Liver (tissue), 3 donors: ENCODE results near the gene UBE3C.

ENCODE experiments used
- EGR1 ChIP-seq, 2 donors: IDR thresholded peaks; 2 replicates each; pipeline ENCODE4 v1.6.1; 2016 to 2018; ENCODE audit warnings: antibody characterized with exemption in 2 of 2, low read depth in 2 of 2
- FOXA1 ChIP-seq: IDR thresholded peaks from 2 replicates; pipeline ENCODE4 v1.6.1; 2016; ENCODE audit warnings: antibody characterized with exemption
- GABPA ChIP-seq, 2 donors: IDR thresholded peaks in 1 of 2; conservative IDR thresholded peaks in 1 of 2; 2 replicates each; pipeline ENCODE4 v1.6.1; 2016; ENCODE audit warnings: antibody characterized with exemption in 2 of 2, mild to moderate bottlenecking in 1 of 2, moderate library complexity in 1 of 2
- JUND ChIP-seq, 2 donors: IDR thresholded peaks; 2 replicates each; pipeline ENCODE4 v1.6.1; 2016; ENCODE audit warnings: antibody characterized with exemption in 2 of 2
- MAX ChIP-seq: IDR thresholded peaks from 2 replicates; pipeline ENCODE4 v1.6.1; 2016; ENCODE audit warnings: antibody characterized with exemption
- NR2F2 ChIP-seq: IDR thresholded peaks from 2 replicates; pipeline ENCODE4 v1.6.1; 2016; ENCODE audit warnings: antibody characterized with exemption
- RAD21 ChIP-seq, 2 donors: IDR thresholded peaks; 2 replicates each; pipeline ENCODE4 v1.6.1; 2016; ENCODE audit warnings: antibody characterized with exemption in 2 of 2, mild to moderate bottlenecking in 2 of 2
- SP1 ChIP-seq: IDR thresholded peaks from 2 replicates; pipeline ENCODE4 v1.6.1; 2018; ENCODE audit warnings: antibody characterized with exemption, mild to moderate bottlenecking
- TAF1 ChIP-seq: conservative IDR thresholded peaks from 2 replicates; pipeline ENCODE4 v1.6.1; 2016; ENCODE audit warnings: antibody characterized with exemption, mild to moderate bottlenecking
- YY1 ChIP-seq: IDR thresholded peaks from 2 replicates; pipeline ENCODE4 v1.6.1; 2016; ENCODE audit warnings: antibody characterized with exemption, mild to moderate bottlenecking
- TF ChIP-seq, protein P1 (sequence below): IDR thresholded peaks from 2 replicates; pipeline ENCODE4 v1.6.1; 2016; ENCODE audit warnings: antibody characterized with exemption
- TF ChIP-seq, protein P2 (sequence below): fragments of 150-350 bp; IDR thresholded peaks from 2 replicates; pipeline ENCODE4 v1.5.1; 2017; ENCODE audit warnings: improper control_type of control experiment, low read depth, low read length; ENCODE audit not compliant: missing input control
- TF ChIP-seq, protein P3 (sequence below): IDR thresholded peaks from 2 replicates; pipeline ENCODE4 v1.6.1; 2016; ENCODE audit warnings: antibody characterized with exemption
- TF ChIP-seq, protein P4 (sequence below): IDR thresholded peaks from 2 replicates; pipeline ENCODE4 v1.6.1; 2016; ENCODE audit warnings: antibody characterized with exemption, mild to moderate bottlenecking
- donor health status: healthy.
- donor health status: healthy.

DNA sequence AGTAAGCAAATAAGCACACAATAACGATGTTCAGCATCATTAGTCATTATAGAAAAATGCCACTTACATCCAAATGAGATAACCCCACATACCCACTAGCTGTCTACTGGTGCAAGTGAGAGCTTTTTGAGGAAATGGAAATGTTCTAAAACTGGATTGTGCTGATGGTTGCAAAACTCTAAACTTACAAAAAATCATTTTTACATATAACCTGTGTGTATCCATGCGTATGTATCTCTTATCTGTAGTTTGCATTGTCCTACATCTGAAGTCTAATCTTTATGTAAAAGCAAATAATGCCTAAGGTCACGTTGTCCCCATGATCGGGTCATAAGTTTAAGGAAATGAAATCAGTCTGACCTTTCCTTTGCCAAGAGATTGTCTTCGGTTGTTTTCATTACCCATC is 116.5 kb downstream of the UBE3C start:
- TF ChIP-seq, protein P1, sequence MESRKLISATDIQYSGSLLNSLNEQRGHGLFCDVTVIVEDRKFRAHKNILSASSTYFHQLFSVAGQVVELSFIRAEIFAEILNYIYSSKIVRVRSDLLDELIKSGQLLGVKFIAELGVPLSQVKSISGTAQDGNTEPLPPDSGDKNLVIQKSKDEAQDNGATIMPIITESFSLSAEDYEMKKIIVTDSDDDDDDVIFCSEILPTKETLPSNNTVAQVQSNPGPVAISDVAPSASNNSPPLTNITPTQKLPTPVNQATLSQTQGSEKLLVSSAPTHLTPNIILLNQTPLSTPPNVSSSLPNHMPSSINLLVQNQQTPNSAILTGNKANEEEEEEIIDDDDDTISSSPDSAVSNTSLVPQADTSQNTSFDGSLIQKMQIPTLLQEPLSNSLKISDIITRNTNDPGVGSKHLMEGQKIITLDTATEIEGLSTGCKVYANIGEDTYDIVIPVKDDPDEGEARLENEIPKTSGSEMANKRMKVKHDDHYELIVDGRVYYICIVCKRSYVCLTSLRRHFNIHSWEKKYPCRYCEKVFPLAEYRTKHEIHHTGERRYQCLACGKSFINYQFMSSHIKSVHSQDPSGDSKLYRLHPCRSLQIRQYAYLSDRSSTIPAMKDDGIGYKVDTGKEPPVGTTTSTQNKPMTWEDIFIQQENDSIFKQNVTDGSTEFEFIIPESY = no peak
- TF ChIP-seq, protein P2, sequence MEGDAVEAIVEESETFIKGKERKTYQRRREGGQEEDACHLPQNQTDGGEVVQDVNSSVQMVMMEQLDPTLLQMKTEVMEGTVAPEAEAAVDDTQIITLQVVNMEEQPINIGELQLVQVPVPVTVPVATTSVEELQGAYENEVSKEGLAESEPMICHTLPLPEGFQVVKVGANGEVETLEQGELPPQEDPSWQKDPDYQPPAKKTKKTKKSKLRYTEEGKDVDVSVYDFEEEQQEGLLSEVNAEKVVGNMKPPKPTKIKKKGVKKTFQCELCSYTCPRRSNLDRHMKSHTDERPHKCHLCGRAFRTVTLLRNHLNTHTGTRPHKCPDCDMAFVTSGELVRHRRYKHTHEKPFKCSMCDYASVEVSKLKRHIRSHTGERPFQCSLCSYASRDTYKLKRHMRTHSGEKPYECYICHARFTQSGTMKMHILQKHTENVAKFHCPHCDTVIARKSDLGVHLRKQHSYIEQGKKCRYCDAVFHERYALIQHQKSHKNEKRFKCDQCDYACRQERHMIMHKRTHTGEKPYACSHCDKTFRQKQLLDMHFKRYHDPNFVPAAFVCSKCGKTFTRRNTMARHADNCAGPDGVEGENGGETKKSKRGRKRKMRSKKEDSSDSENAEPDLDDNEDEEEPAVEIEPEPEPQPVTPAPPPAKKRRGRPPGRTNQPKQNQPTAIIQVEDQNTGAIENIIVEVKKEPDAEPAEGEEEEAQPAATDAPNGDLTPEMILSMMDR = no peak
- TF ChIP-seq MAX = no peak
- no peak for TF ChIP-seq RAD21 (IDR thresholded peaks at IDR 0.05)
- no peak for TF ChIP-seq SP1
- TF ChIP-seq, protein P3, sequence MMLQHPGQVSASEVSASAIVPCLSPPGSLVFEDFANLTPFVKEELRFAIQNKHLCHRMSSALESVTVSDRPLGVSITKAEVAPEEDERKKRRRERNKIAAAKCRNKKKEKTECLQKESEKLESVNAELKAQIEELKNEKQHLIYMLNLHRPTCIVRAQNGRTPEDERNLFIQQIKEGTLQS = no peak
- TF ChIP-seq JUND (IDR thresholded peaks at IDR 0.05) = no peak
- no peak for TF ChIP-seq GABPA (IDR thresholded peaks at IDR 0.05 in 1 of 2, conservative IDR thresholded peaks at IDR 0.05 in 1 of 2)
- peak; percentile 70 for TF ChIP-seq NR2F2
- no peak for TF ChIP-seq EGR1 (IDR thresholded peaks at IDR 0.05; ENCODE audit: low read depth in 2 of 2)
- TF ChIP-seq FOXA1 = no peak
- no peak for TF ChIP-seq YY1
- TF ChIP-seq, protein P4, sequence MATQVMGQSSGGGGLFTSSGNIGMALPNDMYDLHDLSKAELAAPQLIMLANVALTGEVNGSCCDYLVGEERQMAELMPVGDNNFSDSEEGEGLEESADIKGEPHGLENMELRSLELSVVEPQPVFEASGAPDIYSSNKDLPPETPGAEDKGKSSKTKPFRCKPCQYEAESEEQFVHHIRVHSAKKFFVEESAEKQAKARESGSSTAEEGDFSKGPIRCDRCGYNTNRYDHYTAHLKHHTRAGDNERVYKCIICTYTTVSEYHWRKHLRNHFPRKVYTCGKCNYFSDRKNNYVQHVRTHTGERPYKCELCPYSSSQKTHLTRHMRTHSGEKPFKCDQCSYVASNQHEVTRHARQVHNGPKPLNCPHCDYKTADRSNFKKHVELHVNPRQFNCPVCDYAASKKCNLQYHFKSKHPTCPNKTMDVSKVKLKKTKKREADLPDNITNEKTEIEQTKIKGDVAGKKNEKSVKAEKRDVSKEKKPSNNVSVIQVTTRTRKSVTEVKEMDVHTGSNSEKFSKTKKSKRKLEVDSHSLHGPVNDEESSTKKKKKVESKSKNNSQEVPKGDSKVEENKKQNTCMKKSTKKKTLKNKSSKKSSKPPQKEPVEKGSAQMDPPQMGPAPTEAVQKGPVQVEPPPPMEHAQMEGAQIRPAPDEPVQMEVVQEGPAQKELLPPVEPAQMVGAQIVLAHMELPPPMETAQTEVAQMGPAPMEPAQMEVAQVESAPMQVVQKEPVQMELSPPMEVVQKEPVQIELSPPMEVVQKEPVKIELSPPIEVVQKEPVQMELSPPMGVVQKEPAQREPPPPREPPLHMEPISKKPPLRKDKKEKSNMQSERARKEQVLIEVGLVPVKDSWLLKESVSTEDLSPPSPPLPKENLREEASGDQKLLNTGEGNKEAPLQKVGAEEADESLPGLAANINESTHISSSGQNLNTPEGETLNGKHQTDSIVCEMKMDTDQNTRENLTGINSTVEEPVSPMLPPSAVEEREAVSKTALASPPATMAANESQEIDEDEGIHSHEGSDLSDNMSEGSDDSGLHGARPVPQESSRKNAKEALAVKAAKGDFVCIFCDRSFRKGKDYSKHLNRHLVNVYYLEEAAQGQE = no peak
- TF ChIP-seq TAF1 = no peak
